ENCODE measurements around the gene CLMP. TPM values are rescaled to one million over a fixed set of nuclear protein-coding genes. Genes with fewer than 3 reads are reported as not detected.

CLMP gene
- total and polyA plus RNA-seq, 2 donors, result 0.80 to 1.1 TPM

DNA sequence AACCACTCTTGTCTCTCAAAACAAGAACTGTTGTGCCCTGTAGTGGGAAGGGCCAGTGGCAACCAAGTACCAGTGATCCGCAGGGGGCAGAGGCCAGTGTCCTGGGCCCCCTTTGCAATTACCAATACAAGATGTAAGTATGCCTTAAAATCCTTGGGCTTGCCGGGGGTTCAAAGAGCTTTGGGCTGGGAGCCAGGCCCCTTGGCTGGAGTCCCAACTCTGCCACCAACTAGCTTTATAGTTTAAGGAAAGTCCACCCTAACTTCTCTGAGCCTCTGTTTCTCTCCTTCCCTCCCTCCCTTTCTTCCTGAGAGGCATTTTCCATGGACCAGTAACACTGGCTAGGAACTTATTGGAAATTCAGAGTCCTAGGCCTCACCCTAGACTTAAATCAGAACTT, 15.5 kb downstream of the CLMP start:
- DNase-seq (ENCODE audit: low read depth in 6 of 9, low spot score in 9 of 9), result no peak
- peaks cover 0 to 7% of the 10 kb centered on the region in 2 donors for H3K27me3 ChIP-seq (ENCODE audit: control insufficient read depth in 2 of 2, insufficient read depth in 1 of 2, low read length in 1 of 2)
- H3K9me3 ChIP-seq (ENCODE audit: control insufficient read depth in 2 of 2, insufficient read depth in 1 of 2, low read length in 1 of 2), result peaks cover 0 to 3% of the 10 kb centered on the region in 2 donors
- H3K27ac ChIP-seq (ENCODE audit: low read depth in 1 of 2, low read length in 1 of 2), result no peak overlapping the region
- WGBS, result 91% methylated on average over 2 of the region's 2 CpGs
- no peaks in the 10 kb centered on the region for H3K36me3 ChIP-seq (ENCODE audit: control insufficient read depth in 2 of 2, insufficient read depth in 2 of 2, low read length in 1 of 2)
- no peak overlapping the region for H3K4me3 ChIP-seq (ENCODE audit: low read length in 2 of 2)
- H3K4me1 ChIP-seq (ENCODE audit: control insufficient read depth in 2 of 2, insufficient read depth in 2 of 2, low read length in 2 of 2), result no peaks in the 10 kb centered on the region

DNA sequence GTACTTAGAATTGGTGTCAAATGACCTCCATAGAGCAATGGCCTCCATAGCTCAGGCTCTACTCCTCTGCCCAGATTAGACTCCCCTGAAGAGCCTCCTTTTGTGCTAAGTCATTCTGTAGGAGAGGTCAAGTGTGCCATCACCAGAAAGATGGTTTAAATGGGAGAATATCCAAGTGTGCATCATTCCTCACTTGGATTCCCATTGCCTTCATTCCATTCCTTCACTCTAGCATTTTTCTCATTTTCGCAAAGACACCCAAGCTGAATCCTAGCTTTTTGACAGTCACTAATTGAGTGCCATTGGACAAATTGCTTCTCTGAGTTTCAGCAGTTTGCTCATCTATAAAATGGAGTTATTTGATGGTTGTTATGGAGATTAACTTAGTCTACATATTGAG, 16.9 kb downstream of the CLMP start:
- peaks cover 0 to 2% of the 10 kb centered on the region in 2 donors for H3K27me3 ChIP-seq (ENCODE audit: control insufficient read depth in 2 of 2, insufficient read depth in 1 of 2, low read length in 1 of 2)
- 97% methylated on average over 1 of the region's 1 CpG for WGBS
- no peaks in the 10 kb centered on the region for H3K4me1 ChIP-seq (ENCODE audit: control insufficient read depth in 2 of 2, insufficient read depth in 2 of 2, low read length in 2 of 2)
- H3K9me3 ChIP-seq (ENCODE audit: control insufficient read depth in 2 of 2, insufficient read depth in 1 of 2, low read length in 1 of 2), result peaks cover 0 to 3% of the 10 kb centered on the region in 2 donors
- no peak for DNase-seq (ENCODE audit: low read depth in 6 of 9, low spot score in 9 of 9)
- H3K4me3 ChIP-seq (ENCODE audit: low read length in 2 of 2), result no peak overlapping the region
- H3K36me3 ChIP-seq (ENCODE audit: control insufficient read depth in 2 of 2, insufficient read depth in 2 of 2, low read length in 1 of 2), result no peaks in the 10 kb centered on the region
- no peak overlapping the region for H3K27ac ChIP-seq (ENCODE audit: low read depth in 1 of 2, low read length in 1 of 2)

DNA sequence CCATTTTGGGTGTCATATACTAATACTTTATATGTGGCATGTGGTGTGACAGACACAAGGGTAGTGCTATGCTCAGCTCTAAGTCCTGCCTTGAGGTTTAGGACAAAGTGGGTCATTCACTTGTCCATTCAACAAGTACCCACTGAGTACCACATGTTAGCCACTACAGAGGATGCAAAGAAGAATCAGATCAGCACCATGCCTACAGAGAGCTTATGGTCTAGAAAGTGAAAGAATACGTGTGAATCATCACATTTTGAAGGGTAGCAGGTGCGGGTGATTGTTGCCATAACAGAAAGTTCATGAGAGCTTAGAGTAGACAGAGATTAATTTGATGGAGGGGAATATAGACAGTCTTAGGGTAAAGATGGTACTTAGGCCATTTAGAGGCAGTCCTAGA, 18.3 kb downstream of the CLMP start:
- DNase-seq (ENCODE audit: low read depth in 6 of 9, low spot score in 9 of 9), result no peak
- H3K27ac ChIP-seq (ENCODE audit: low read depth in 1 of 2, low read length in 1 of 2), result no peak overlapping the region
- no peak overlapping the region for H3K4me3 ChIP-seq (ENCODE audit: low read length in 2 of 2)
- no peaks in the 10 kb centered on the region for H3K36me3 ChIP-seq (ENCODE audit: control insufficient read depth in 2 of 2, insufficient read depth in 2 of 2, low read length in 1 of 2)
- H3K9me3 ChIP-seq (ENCODE audit: control insufficient read depth in 2 of 2, insufficient read depth in 1 of 2, low read length in 1 of 2), result peaks cover 0 to 3% of the 10 kb centered on the region in 2 donors
- WGBS, result 96% methylated on average over 2 of the region's 2 CpGs
- no peaks in the 10 kb centered on the region for H3K27me3 ChIP-seq (ENCODE audit: control insufficient read depth in 2 of 2, insufficient read depth in 1 of 2, low read length in 1 of 2)
- no peaks in the 10 kb centered on the region for H3K4me1 ChIP-seq (ENCODE audit: control insufficient read depth in 2 of 2, insufficient read depth in 2 of 2, low read length in 2 of 2)

DNA sequence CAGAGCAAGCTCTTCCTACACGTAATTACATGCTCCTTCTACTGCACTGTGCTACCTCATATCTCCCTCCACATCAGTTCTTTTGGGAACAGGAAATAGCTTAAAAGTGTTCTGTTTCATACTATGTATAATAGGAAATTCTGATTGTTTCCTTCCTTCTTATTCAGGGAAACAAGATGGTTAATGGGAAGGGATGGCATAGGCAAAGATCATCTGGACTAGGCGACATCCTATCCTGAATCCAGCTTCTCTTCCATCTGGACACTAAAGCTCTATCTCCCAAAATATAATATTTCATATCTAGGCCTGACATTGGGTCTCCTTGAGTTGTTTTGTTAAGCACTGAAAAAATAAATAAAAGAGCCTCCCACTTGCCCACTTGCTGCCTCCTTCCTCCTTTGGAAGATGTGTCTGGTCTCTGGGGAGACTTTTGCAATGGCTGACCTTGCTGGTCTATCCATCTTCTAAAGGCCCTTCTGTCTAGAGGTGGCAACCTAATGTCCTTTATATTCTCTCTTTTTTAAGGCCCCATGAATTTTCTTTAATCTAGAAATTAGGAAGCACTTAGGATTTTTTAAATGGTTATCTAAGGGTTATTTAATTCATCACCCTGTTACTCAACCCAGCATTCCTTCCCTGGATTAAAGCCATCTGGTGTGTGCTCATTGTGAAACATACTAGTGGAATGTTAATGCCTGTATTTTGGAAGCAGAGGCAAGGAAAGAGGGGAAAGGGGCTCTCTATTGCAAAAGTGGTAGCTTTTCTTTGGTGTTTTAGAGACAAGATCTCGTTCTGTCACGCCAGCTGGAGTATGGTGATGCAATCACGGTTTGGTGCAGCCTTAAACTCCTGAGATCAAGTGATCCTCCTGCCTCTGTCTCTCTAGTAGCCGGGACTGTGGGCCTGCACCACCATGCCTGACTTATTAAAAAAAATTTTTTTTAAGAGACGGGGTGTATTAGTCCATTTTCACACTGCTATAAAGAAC, 20.6 kb downstream of the CLMP start:
- Histone ChIP-seq H3K9me3 (ENCODE audit: control insufficient read depth in 2 of 2, insufficient read depth in 1 of 2, low read length in 1 of 2) (peaks cover 0 to under 1% of the 10 kb centered on the region in 2 donors), H3K4me1 (ENCODE audit: control insufficient read depth in 2 of 2, insufficient read depth in 2 of 2, low read length in 2 of 2) (no peaks in the 10 kb centered on the region), H3K27ac (ENCODE audit: low read depth in 1 of 2, low read length in 1 of 2) (no peak overlapping the region), H3K4me3 (ENCODE audit: low read length in 2 of 2) (no peak overlapping the region), H3K27me3 (ENCODE audit: control insufficient read depth in 2 of 2, insufficient read depth in 1 of 2, low read length in 1 of 2) (no peaks in the 10 kb centered on the region), H3K36me3 (ENCODE audit: control insufficient read depth in 2 of 2, insufficient read depth in 2 of 2, low read length in 1 of 2) (no peaks in the 10 kb centered on the region)
- no peak for DNase-seq (ENCODE audit: low read depth in 6 of 9, low spot score in 9 of 9)
- 82% methylated on average over 7 of the region's 7 CpGs for WGBS

DNA sequence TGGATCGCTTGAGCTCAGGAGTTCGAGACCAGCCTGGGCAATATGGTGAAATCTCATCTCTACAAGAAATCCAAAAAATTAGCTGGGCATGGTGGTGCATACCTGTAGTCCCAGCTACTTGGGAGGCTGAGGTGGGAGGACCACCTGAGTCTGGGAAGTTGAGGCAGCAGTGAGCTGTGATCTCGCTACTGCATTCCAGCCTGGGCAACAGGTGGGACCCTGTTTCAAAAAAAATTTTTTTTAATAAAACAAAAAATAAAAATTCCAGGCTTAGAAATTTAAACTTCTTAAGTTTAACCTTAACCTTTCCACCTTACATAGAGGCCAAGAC, 21.2 kb downstream of the CLMP start:
- WGBS, result 99% methylated on average over 3 of the region's 3 CpGs
- H3K4me1 ChIP-seq (ENCODE audit: control insufficient read depth in 2 of 2, insufficient read depth in 2 of 2, low read length in 2 of 2), result no peaks in the 10 kb centered on the region
- H3K4me3 ChIP-seq (ENCODE audit: low read length in 2 of 2), result no peak overlapping the region
- H3K27me3 ChIP-seq (ENCODE audit: control insufficient read depth in 2 of 2, insufficient read depth in 1 of 2, low read length in 1 of 2), result no peaks in the 10 kb centered on the region
- no peak overlapping the region for H3K27ac ChIP-seq (ENCODE audit: low read depth in 1 of 2, low read length in 1 of 2)
- no peaks in the 10 kb centered on the region for H3K9me3 ChIP-seq (ENCODE audit: control insufficient read depth in 2 of 2, insufficient read depth in 1 of 2, low read length in 1 of 2)
- H3K36me3 ChIP-seq (ENCODE audit: control insufficient read depth in 2 of 2, insufficient read depth in 2 of 2, low read length in 1 of 2), result no peaks in the 10 kb centered on the region
- no peak for DNase-seq (ENCODE audit: low read depth in 6 of 9, low spot score in 9 of 9)

DNA sequence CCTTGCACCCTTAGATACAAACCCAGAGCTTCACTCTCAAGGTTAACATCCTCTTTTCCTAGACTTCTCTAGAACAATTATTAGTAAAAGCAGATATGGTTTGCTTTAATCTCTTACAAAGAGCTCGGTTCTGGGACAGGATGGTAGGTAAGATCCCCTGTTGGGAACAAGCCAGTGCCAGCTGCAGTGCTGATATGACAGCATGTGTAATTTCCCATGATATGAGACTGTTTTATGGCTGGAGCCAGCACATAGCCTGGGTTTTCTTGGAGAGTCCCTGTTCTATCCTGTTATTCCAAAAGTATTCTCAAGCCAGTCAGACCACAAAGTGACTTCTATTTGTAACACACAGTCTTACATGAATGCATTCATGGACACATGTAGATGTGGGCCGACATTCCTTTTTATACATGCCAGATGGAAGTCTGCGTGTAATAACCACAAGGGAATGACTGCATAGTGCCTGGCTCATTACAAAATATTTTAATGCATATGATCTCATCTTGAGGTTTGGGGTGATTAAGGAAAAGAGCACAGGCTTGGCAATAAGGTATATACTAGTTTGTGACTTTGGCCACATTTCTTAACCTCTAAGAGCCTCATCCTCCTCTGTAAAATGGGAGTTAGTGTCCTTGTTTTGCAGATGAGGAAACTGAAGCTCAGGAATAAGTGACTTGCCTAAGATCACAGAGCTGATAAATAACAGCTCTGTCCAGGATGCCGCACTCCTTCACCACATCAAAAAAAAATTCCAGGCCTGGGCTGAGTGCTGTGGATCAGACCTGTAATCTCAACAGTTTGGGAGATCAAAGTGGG, 21.8 kb downstream of the CLMP start:
- Histone ChIP-seq H3K9me3 (ENCODE audit: control insufficient read depth in 2 of 2, insufficient read depth in 1 of 2, low read length in 1 of 2) (no peaks in the 10 kb centered on the region), H3K4me3 (ENCODE audit: low read length in 2 of 2) (no peak overlapping the region), H3K36me3 (ENCODE audit: control insufficient read depth in 2 of 2, insufficient read depth in 2 of 2, low read length in 1 of 2) (no peaks in the 10 kb centered on the region), H3K27ac (ENCODE audit: low read depth in 1 of 2, low read length in 1 of 2) (no peak overlapping the region), H3K27me3 (ENCODE audit: control insufficient read depth in 2 of 2, insufficient read depth in 1 of 2, low read length in 1 of 2) (no peaks in the 10 kb centered on the region), H3K4me1 (ENCODE audit: control insufficient read depth in 2 of 2, insufficient read depth in 2 of 2, low read length in 2 of 2) (no peaks in the 10 kb centered on the region)
- no peak for DNase-seq (ENCODE audit: low read depth in 6 of 9, low spot score in 9 of 9)
- 97% methylated on average over 4 of the region's 4 CpGs for WGBS

DNA sequence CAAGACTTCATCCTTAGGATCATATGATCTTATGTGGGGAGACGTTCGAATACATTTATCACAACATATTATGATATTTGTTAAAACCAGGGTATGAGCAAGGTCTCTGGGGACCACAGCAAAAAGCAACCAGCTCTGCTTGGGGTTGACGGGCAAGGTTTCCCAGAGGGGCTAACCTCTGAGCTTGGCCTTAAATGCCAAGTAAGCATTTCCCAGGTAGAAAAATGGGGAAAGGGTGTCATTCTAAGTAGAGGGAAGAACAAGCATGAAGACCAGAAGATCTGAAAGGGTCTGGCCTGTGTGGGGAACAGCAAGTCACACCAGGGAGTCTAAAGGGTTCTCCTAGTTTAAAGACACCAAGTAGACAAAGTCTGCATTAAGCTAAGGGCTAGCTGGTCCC, 24.1 kb downstream of the CLMP start:
- WGBS, result 97% methylated on average over 3 of the region's 3 CpGs
- H3K4me3 ChIP-seq (ENCODE audit: low read length in 2 of 2), result no peak overlapping the region
- DNase-seq (ENCODE audit: low read depth in 6 of 9, low spot score in 9 of 9), result no peak
- H3K9me3 ChIP-seq (ENCODE audit: control insufficient read depth in 2 of 2, insufficient read depth in 1 of 2, low read length in 1 of 2), result no peaks in the 10 kb centered on the region
- H3K27me3 ChIP-seq (ENCODE audit: control insufficient read depth in 2 of 2, insufficient read depth in 1 of 2, low read length in 1 of 2), result no peaks in the 10 kb centered on the region
- no peaks in the 10 kb centered on the region for H3K4me1 ChIP-seq (ENCODE audit: control insufficient read depth in 2 of 2, insufficient read depth in 2 of 2, low read length in 2 of 2)
- H3K36me3 ChIP-seq (ENCODE audit: control insufficient read depth in 2 of 2, insufficient read depth in 2 of 2, low read length in 1 of 2), result no peaks in the 10 kb centered on the region
- no peak overlapping the region for H3K27ac ChIP-seq (ENCODE audit: low read depth in 1 of 2, low read length in 1 of 2)

DNA sequence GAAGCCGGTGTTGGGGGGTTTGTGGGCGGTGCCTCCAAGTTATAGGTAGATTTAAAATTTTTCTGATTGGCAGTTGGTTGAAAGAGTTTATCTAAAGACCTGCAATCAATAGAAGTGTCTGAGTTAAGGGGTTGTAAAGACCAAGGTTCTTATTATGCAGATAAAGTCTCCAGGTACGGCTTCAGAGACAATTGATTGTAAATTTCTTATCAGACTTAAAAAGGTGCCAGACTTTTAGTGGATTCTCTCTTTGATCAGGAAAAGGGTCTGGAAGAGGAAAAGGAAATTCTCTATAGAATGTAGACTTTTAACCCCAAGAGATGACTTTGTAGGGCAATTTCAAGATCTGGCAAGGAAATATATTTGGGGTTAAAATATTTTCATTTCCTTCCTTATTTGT, 25.2 kb downstream of the CLMP start:
- H3K27ac ChIP-seq (ENCODE audit: low read depth in 1 of 2, low read length in 1 of 2), result no peak overlapping the region
- no peaks in the 10 kb centered on the region for H3K27me3 ChIP-seq (ENCODE audit: control insufficient read depth in 2 of 2, insufficient read depth in 1 of 2, low read length in 1 of 2)
- DNase-seq (ENCODE audit: low read depth in 6 of 9, low spot score in 9 of 9), result no peak
- H3K4me1 ChIP-seq (ENCODE audit: control insufficient read depth in 2 of 2, insufficient read depth in 2 of 2, low read length in 2 of 2), result no peaks in the 10 kb centered on the region
- no peaks in the 10 kb centered on the region for H3K9me3 ChIP-seq (ENCODE audit: control insufficient read depth in 2 of 2, insufficient read depth in 1 of 2, low read length in 1 of 2)
- no peaks in the 10 kb centered on the region for H3K36me3 ChIP-seq (ENCODE audit: control insufficient read depth in 2 of 2, insufficient read depth in 2 of 2, low read length in 1 of 2)
- no peak overlapping the region for H3K4me3 ChIP-seq (ENCODE audit: low read length in 2 of 2)
- 98% methylated on average over 3 of the region's 3 CpGs for WGBS

DNA sequence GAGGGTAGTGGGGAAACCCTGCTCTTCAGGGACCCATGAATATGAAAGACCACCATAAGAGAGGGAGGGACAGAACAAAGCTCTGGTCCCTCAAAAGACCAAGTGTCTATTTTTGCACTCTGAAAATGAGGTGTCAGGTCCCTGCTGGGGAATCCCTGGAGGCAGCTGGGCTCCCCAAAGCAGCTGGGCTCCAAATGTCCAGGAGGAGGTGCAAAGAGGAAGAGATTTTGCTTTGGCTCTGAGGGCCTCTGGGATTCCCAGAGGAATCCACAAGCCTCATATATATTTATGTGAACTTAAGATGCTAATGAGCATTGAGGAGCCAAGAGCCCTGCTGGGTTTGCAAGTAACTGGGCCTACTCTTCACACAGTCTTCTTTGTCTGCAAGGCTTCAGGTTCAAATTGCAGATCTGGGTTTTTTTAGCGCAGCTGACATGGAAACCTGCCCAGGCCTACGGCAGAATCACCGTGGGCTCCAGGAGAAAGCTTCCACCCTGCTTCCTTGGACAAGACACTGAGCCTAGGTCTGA, 26.0 kb downstream of the CLMP start:
- no peak overlapping the region for H3K4me3 ChIP-seq (ENCODE audit: low read length in 2 of 2)
- no peak overlapping the region for H3K27ac ChIP-seq (ENCODE audit: low read depth in 1 of 2, low read length in 1 of 2)
- H3K9me3 ChIP-seq (ENCODE audit: control insufficient read depth in 2 of 2, insufficient read depth in 1 of 2, low read length in 1 of 2), result no peaks in the 10 kb centered on the region
- H3K27me3 ChIP-seq (ENCODE audit: control insufficient read depth in 2 of 2, insufficient read depth in 1 of 2, low read length in 1 of 2), result no peaks in the 10 kb centered on the region
- no peaks in the 10 kb centered on the region for H3K36me3 ChIP-seq (ENCODE audit: control insufficient read depth in 2 of 2, insufficient read depth in 2 of 2, low read length in 1 of 2)
- DNase-seq (ENCODE audit: low read depth in 6 of 9, low spot score in 9 of 9), result no peak
- 98% methylated on average over 3 of the region's 3 CpGs for WGBS
- no peaks in the 10 kb centered on the region for H3K4me1 ChIP-seq (ENCODE audit: control insufficient read depth in 2 of 2, insufficient read depth in 2 of 2, low read length in 2 of 2)
